ENCODE measurements around the gene LMO1. TPM values are rescaled to one million over a fixed set of nuclear protein-coding genes. Genes with fewer than 3 reads are reported as not detected.

Gene LMO1
- total RNA-seq, 1 donor = not detected

- Histone ChIP-seq H3K36me3 (ENCODE audit: insufficient read depth, low read length) (no peaks in the 10 kb centered on the region), H4K20me1 (ENCODE audit: insufficient read depth, low read length) (no peaks in the 10 kb centered on the region)
Measured at GRCh38 chr11:8192016-8192895, 71.4 kb downstream of the LMO1 start.

DNA sequence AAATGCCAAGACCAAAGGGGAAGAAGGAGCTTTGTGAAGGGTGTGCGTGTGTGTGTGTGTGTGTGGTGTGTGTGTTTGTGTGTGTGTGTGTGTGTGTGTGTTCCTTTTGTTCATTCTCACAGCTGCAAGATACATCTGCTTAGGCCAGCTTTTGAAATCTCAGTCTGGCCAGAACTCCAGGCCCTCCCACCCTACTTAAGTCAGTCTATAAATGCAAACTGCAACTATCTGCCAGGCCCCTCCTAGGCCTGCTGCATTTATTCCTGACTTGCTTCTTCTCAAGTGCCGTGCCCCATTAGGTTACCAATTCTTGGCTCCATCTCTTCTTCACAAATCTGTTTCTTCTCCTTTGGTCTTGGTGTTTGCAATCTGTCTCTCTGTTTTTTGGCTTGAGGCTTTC, 73.2 kb downstream of the LMO1 start:
- no peak for DNase-seq (ENCODE audit: insufficient read length, low spot score, missing footprints)
- H3K9me3 ChIP-seq (ENCODE audit: low read depth, low read length) = no peaks in the 10 kb centered on the region
- no peaks in the 10 kb centered on the region for H3K79me2 ChIP-seq (ENCODE audit: insufficient read depth, low read length)
- H3K36me3 ChIP-seq (ENCODE audit: insufficient read depth, low read length) = no peaks in the 10 kb centered on the region
- no peaks in the 10 kb centered on the region for H3K4me1 ChIP-seq (ENCODE audit: insufficient read depth, low read length)
- no peak overlapping the region for H3K4me2 ChIP-seq (ENCODE audit: insufficient read depth, low read length)
- TF ChIP-seq, protein P1, sequence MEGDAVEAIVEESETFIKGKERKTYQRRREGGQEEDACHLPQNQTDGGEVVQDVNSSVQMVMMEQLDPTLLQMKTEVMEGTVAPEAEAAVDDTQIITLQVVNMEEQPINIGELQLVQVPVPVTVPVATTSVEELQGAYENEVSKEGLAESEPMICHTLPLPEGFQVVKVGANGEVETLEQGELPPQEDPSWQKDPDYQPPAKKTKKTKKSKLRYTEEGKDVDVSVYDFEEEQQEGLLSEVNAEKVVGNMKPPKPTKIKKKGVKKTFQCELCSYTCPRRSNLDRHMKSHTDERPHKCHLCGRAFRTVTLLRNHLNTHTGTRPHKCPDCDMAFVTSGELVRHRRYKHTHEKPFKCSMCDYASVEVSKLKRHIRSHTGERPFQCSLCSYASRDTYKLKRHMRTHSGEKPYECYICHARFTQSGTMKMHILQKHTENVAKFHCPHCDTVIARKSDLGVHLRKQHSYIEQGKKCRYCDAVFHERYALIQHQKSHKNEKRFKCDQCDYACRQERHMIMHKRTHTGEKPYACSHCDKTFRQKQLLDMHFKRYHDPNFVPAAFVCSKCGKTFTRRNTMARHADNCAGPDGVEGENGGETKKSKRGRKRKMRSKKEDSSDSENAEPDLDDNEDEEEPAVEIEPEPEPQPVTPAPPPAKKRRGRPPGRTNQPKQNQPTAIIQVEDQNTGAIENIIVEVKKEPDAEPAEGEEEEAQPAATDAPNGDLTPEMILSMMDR (IDR thresholded peaks at IDR 0.05; ENCODE audit: extremely low read depth, low read depth, low read length) = no peak
- no peak overlapping the region for H2AFZ ChIP-seq (ENCODE audit: low read length)
- no peaks in the 10 kb centered on the region for H4K20me1 ChIP-seq (ENCODE audit: insufficient read depth, low read length)
- peaks cover 12% of the 10 kb centered on the region for H3K27me3 ChIP-seq (ENCODE audit: insufficient read depth, low read length)
- H3K4me3 ChIP-seq (ENCODE audit: insufficient read depth, low read length) = no peak overlapping the region
- H3K27ac ChIP-seq (ENCODE audit: low read depth, low read length) = no peak overlapping the region

More at GRCh38 chr11:8192016-8192895, 71.4 kb downstream of the LMO1 start:
- Histone ChIP-seq H3K27me3 (ENCODE audit: insufficient read depth, low read length) (peaks cover 15% of the 10 kb centered on the region), H3K4me3 (ENCODE audit: insufficient read depth, low read length) (no peak overlapping the region), H3K79me2 (ENCODE audit: insufficient read depth, low read length) (no peaks in the 10 kb centered on the region), H3K27ac (ENCODE audit: low read depth, low read length) (no peak overlapping the region), H3K4me1 (ENCODE audit: insufficient read depth, low read length) (no peaks in the 10 kb centered on the region), H3K4me2 (ENCODE audit: insufficient read depth, low read length) (no peak overlapping the region), H2AFZ (ENCODE audit: low read length) (no peak overlapping the region), H3K9me3 (ENCODE audit: low read depth, low read length) (no peaks in the 10 kb centered on the region)
- DNase-seq (ENCODE audit: insufficient read length, low spot score, missing footprints) = peak; percentile 96
- TF ChIP-seq, protein P1 (IDR thresholded peaks at IDR 0.05; ENCODE audit: extremely low read depth, low read depth, low read length) = peak; percentile 95

DNA sequence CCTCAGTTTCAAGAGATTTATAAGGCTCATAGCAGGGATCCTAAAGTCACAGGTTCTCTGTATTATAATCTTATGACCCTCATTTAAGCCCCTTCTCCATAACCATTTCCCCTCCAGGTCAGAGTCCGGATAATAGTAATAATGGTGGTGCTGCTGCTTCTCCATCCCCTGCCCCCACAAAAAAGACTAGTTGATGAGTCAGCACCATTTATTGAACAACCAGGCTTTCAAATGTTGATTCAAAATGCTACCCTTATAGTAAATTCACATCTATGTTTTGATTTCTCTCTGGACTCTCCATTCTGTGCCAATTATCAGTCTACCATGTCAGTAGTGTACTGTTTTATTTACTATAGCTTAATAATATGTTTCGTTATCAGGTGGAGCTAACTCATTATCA, 77.2 kb downstream of the LMO1 start:
- Histone ChIP-seq H3K27ac (ENCODE audit: low read depth, low read length) (no peak overlapping the region), H3K4me3 (ENCODE audit: insufficient read depth, low read length) (no peak overlapping the region), H2AFZ (ENCODE audit: low read length) (no peak overlapping the region), H3K4me2 (ENCODE audit: insufficient read depth, low read length) (no peak overlapping the region), H3K9me3 (ENCODE audit: low read depth, low read length) (no peaks in the 10 kb centered on the region), H4K20me1 (ENCODE audit: insufficient read depth, low read length) (no peaks in the 10 kb centered on the region), H3K36me3 (ENCODE audit: insufficient read depth, low read length) (no peaks in the 10 kb centered on the region), H3K27me3 (ENCODE audit: insufficient read depth, low read length) (no peaks in the 10 kb centered on the region), H3K79me2 (ENCODE audit: insufficient read depth, low read length) (no peaks in the 10 kb centered on the region), H3K4me1 (ENCODE audit: insufficient read depth, low read length) (no peaks in the 10 kb centered on the region)
- no peak for DNase-seq (ENCODE audit: insufficient read length, low spot score, missing footprints)
- TF ChIP-seq, protein P1 (IDR thresholded peaks at IDR 0.05; ENCODE audit: extremely low read depth, low read depth, low read length) = no peak

DNA sequence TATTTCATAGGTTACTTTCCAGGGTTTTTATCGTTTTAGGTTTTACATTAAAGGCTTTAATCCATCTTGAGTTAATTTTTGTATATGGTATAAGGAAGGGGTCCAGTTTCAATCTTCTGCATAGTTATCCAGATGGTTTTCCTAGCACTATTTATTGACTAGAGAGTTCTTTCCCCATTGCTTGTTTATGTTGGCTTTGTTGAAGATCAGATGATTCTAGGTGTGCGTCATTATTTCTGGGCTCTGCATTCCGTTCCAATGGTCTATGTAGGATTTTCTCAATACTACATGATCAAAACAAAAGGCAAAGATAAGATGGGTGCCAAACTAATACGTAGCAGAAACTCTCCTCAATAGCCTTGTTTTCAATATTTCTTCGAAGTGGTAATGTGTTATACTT, 80.6 kb downstream of the LMO1 start:
- TF ChIP-seq, protein P1 (IDR thresholded peaks at IDR 0.05; ENCODE audit: extremely low read depth, low read depth, low read length) = no peak
- no peaks in the 10 kb centered on the region for H4K20me1 ChIP-seq (ENCODE audit: insufficient read depth, low read length)
- no peaks in the 10 kb centered on the region for H3K9me3 ChIP-seq (ENCODE audit: low read depth, low read length)
- no peaks in the 10 kb centered on the region for H3K36me3 ChIP-seq (ENCODE audit: insufficient read depth, low read length)
- no peak overlapping the region for H2AFZ ChIP-seq (ENCODE audit: low read length)
- H3K4me3 ChIP-seq (ENCODE audit: insufficient read depth, low read length) = no peak overlapping the region
- no peak overlapping the region for H3K27ac ChIP-seq (ENCODE audit: low read depth, low read length)
- H3K4me2 ChIP-seq (ENCODE audit: insufficient read depth, low read length) = no peak overlapping the region
- H3K4me1 ChIP-seq (ENCODE audit: insufficient read depth, low read length) = no peaks in the 10 kb centered on the region
- H3K27me3 ChIP-seq (ENCODE audit: insufficient read depth, low read length) = peaks cover 6% of the 10 kb centered on the region
- no peak for DNase-seq (ENCODE audit: insufficient read length, low spot score, missing footprints)
- H3K79me2 ChIP-seq (ENCODE audit: insufficient read depth, low read length) = no peaks in the 10 kb centered on the region

All from osteoblast (primary cell).